Astrocyte (in vitro differentiated cells and primary cell): ENCODE results near the gene TCIRG1. TPM values are rescaled to one million over a fixed set of nuclear protein-coding genes. Genes with fewer than 3 reads are reported as not detected.

Experiments used
- DNase-seq: peaks from one replicate; pipeline ENCODE4 v3.0.0-alpha.2; 2010; ENCODE audit warnings: low read depth
- FAIRE-seq: peaks from 2 replicates; lab custom pipeline; 2011; peaks lifted over from hg19 to GRCh38; lab: Jason Lieb, UNC
- H2AFZ ChIP-seq: 2 replicates; pipeline ENCODE4 v1.6.0; 2012; ENCODE audit warnings: low read depth, low read length, inconsistent platforms
- H3K27ac ChIP-seq: 2 replicates; pipeline ENCODE4 v1.5.1; 2011; ENCODE audit warnings: low read depth, low read length, inconsistent platforms
- H3K27me3 ChIP-seq: 2 replicates; pipeline ENCODE4 v1.6.0; 2011; ENCODE audit warnings: low read length, inconsistent platforms; ENCODE audit not compliant: insufficient read depth
- H3K36me3 ChIP-seq: 2 replicates; pipeline ENCODE4 v1.5.1; 2011; ENCODE audit warnings: low read length, inconsistent platforms; ENCODE audit not compliant: insufficient read depth
- H3K4me1 ChIP-seq: 2 replicates; pipeline ENCODE4 v1.5.1; 2011; ENCODE audit warnings: low read length, inconsistent platforms; ENCODE audit not compliant: insufficient read depth
- H3K4me2 ChIP-seq: 2 replicates; pipeline ENCODE4 v1.6.0; 2012; ENCODE audit warnings: low read length, inconsistent platforms
- H3K4me3 ChIP-seq: 2 replicates; pipeline ENCODE4 v1.5.1; 2011; ENCODE audit warnings: low read depth, mild to moderate bottlenecking, low read length, inconsistent platforms; ENCODE audit not compliant: insufficient read depth
- H3K79me2 ChIP-seq: 2 replicates; pipeline ENCODE4 v1.6.0; 2012; ENCODE audit warnings: mild to moderate bottlenecking, low read length, inconsistent platforms; ENCODE audit not compliant: insufficient read depth
- H3K9ac ChIP-seq: 2 replicates; pipeline ENCODE4 v1.6.0; 2012; ENCODE audit warnings: mild to moderate bottlenecking, low read length, inconsistent platforms
- H3K9me3 ChIP-seq: 2 replicates; pipeline ENCODE4 v1.5.1; 2012; ENCODE audit warnings: low read depth, mild to moderate bottlenecking, low read length, inconsistent platforms; ENCODE audit not compliant: insufficient read depth
- H4K20me1 ChIP-seq: 2 replicates; pipeline ENCODE4 v1.6.0; 2012; ENCODE audit warnings: low read length, inconsistent platforms; ENCODE audit not compliant: insufficient read depth
- H3K27ac Mint-ChIP-seq: one replicate; pipeline ENCODE4 v1.8.0; 2021; ENCODE audit warnings: mild to moderate bottlenecking, mixed read lengths; ENCODE audit not compliant: unreplicated experiment
- H3K27me3 Mint-ChIP-seq: one replicate; pipeline ENCODE4 v1.8.0; 2021; ENCODE audit warnings: low read depth, mixed read lengths; ENCODE audit not compliant: unreplicated experiment
- H3K36me3 Mint-ChIP-seq: one replicate; pipeline ENCODE4 v1.8.0; 2021; ENCODE audit warnings: low read depth, mixed read lengths; ENCODE audit not compliant: unreplicated experiment
- H3K4me1 Mint-ChIP-seq: one replicate; pipeline ENCODE4 v1.8.0; 2021; ENCODE audit warnings: low read depth, mixed read lengths; ENCODE audit not compliant: unreplicated experiment
- H3K4me3 Mint-ChIP-seq: one replicate; pipeline ENCODE4 v1.8.0; 2021; ENCODE audit warnings: mild to moderate bottlenecking, moderate library complexity, mixed read lengths; ENCODE audit not compliant: unreplicated experiment
- H3K9me3 Mint-ChIP-seq: one replicate; pipeline ENCODE4 v1.8.0; 2021; ENCODE audit warnings: mild to moderate bottlenecking, mixed read lengths; ENCODE audit not compliant: unreplicated experiment
- EZH2 ChIP-seq: IDR thresholded peaks from 2 replicates; pipeline ENCODE4 v1.6.1; 2012; ENCODE audit warnings: mild to moderate bottlenecking, low read length, inconsistent platforms; ENCODE audit not compliant: insufficient read depth
- total RNA-seq: library from RNA; stranded (reverse); gene quantifications from 2 replicates; pipeline ENCODE4 v1.2.1, GENCODE V29; 2021
- TF ChIP-seq, protein P1 (sequence below): IDR thresholded peaks from 2 replicates; pipeline ENCODE4 v1.5.1; 2011; ENCODE audit warnings: low read depth, mild to moderate bottlenecking, inconsistent platforms, low read length, moderate library complexity; ENCODE audit not compliant: insufficient read depth

TCIRG1 gene
- total RNA-seq, 1 donor from 2014 or later, result 55.1 TPM

DNA sequence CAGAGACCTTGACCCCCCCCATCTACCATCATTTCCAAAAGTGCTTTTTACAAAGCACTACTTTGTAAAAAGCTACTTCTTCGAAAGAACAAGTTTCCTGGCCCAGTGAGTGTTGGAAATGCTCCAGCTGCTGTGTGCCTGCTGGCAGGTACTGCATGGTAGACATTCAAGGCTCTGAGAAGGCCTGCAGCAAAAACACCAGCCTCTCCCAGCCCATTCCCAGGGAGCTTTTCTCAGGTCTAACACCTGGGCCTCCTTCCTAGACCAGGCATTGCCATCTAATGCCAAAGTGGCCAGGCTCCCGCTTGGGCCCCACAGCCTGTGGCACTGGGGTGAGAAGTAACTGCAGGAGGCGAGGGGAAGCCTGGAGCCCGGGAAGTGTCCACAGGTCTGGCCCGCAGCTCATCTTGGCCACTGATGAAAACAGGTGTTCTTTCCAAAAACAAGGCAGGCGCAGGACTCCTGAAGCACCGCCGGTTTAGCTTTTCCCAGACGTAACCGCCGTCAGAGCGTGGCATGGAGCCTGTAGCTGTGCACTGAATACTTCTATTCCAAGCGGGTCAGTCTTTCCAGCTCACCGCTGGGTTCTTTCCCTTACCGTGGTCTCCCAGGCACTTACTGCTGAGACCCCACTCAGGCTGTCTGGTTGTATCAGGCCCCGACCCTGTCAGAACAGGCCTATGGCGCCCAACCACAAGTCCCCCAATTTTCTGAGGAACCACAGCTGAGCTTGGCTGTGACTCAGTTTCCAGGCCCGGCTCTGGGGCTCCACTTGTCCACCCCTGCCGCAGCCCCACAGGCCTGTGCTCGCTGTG is 1.2 kb upstream of the TCIRG1 start:
- peaks cover 5% of the 10 kb centered on the region for H4K20me1 ChIP-seq
- H3K36me3 Mint-ChIP-seq, result peaks cover 4% of the 10 kb centered on the region
- H3K9ac ChIP-seq, result no peak overlapping the region
- no peak overlapping the region for H3K4me2 ChIP-seq
- no peak overlapping the region for H2AFZ ChIP-seq
- no peak overlapping the region for H3K4me3 Mint-ChIP-seq
- no peaks in the 10 kb centered on the region for H3K27me3 ChIP-seq
- H3K27me3 Mint-ChIP-seq, result no peaks in the 10 kb centered on the region
- no peak for TF ChIP-seq EZH2
- TF ChIP-seq, protein P1, sequence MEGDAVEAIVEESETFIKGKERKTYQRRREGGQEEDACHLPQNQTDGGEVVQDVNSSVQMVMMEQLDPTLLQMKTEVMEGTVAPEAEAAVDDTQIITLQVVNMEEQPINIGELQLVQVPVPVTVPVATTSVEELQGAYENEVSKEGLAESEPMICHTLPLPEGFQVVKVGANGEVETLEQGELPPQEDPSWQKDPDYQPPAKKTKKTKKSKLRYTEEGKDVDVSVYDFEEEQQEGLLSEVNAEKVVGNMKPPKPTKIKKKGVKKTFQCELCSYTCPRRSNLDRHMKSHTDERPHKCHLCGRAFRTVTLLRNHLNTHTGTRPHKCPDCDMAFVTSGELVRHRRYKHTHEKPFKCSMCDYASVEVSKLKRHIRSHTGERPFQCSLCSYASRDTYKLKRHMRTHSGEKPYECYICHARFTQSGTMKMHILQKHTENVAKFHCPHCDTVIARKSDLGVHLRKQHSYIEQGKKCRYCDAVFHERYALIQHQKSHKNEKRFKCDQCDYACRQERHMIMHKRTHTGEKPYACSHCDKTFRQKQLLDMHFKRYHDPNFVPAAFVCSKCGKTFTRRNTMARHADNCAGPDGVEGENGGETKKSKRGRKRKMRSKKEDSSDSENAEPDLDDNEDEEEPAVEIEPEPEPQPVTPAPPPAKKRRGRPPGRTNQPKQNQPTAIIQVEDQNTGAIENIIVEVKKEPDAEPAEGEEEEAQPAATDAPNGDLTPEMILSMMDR, result no peak
- no peak overlapping the region for H3K27ac Mint-ChIP-seq
- FAIRE-seq, result no peak
- peaks cover 49% of the 10 kb centered on the region for H3K79me2 ChIP-seq
- H3K4me1 Mint-ChIP-seq, result peaks cover 6% of the 10 kb centered on the region
- DNase-seq, result no peak
- H3K27ac ChIP-seq, result no peak overlapping the region
- no peak overlapping the region for H3K4me3 ChIP-seq
- no peaks in the 10 kb centered on the region for H3K9me3 Mint-ChIP-seq
- H3K4me1 ChIP-seq, result peaks cover 30% of the 10 kb centered on the region
- no peaks in the 10 kb centered on the region for H3K36me3 ChIP-seq
- no peaks in the 10 kb centered on the region for H3K9me3 ChIP-seq

DNA sequence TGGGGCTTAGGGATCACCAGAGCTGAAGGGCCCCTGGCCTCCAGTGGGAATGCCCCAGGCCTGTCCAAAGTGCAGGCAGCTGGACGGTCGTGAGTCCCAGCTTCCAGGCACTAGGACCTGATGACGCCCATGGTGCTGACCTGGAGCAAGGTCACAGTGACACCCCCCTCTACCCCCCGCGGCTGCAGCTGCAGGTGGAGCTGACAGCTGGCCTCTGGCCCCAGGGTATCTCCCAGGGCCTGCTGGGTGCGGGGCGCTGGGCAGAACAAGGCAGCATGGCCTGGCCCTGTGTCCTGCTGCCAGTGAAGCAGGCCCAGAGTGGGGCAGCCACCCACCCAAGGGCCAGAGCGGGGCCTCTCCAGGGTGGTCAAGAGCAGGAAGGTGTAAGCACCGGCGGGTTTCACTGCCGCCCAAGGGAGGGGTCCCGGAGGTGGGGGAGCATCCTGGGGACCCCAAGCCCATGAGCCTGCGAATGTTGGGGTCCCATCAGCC is 553 bp upstream of the TCIRG1 start:
- Histone ChIP-seq H3K36me3 (no peaks in the 10 kb centered on the region), H3K4me1 (peaks cover 34% of the 10 kb centered on the region), H3K4me2 (peak overlapping the region; percentile 88), H3K27me3 (no peaks in the 10 kb centered on the region), H3K9ac (peak overlapping the region; percentile 75), H3K27ac (peak overlapping the region; percentile 57), H4K20me1 (peaks cover 11% of the 10 kb centered on the region), H3K9me3 (no peaks in the 10 kb centered on the region), H3K4me3 (peak overlapping the region; percentile 55), H2AFZ (peak overlapping the region; percentile 68), H3K79me2 (peaks cover 44% of the 10 kb centered on the region)
- Mint-ChIP-seq H3K4me1 (peaks cover 6% of the 10 kb centered on the region), H3K36me3 (peaks cover 4% of the 10 kb centered on the region), H3K27me3 (no peaks in the 10 kb centered on the region), H3K4me3 (no peak overlapping the region), H3K9me3 (no peaks in the 10 kb centered on the region), H3K27ac (no peak overlapping the region)
- no peak for FAIRE-seq
- no peak for DNase-seq
- TF ChIP-seq, protein P1, result no peak
- TF ChIP-seq EZH2, result no peak
